OCI-LY1 (cell line): ENCODE measurements around the gene KCNK1.

Experiments used
- H2AFZ ChIP-seq: fragments of 200-600 bp; sonication (generic), shearing (Covaris generic); 2 replicates; pipeline ENCODE4 v1.6.0; 2014; ENCODE audit warnings: antibody characterized with exemption, mild to moderate bottlenecking, low read length
- H3F3A ChIP-seq: fragments of 200-600 bp; sonication (generic), shearing (Covaris generic); 2 replicates; pipeline ENCODE4 v1.6.0; 2014; ENCODE audit warnings: mild to moderate bottlenecking, antibody characterized with exemption, low read length, moderate library complexity; ENCODE audit not compliant: insufficient read depth
- H3K27ac ChIP-seq: fragments of 200-600 bp; sonication (generic); 2 replicates; pipeline ENCODE4 v1.5.1; 2014; ENCODE audit warnings: low read length, mixed run types, mild to moderate bottlenecking, low read depth; ENCODE audit not compliant: poor library complexity, severe bottlenecking
- H3K27me3 ChIP-seq: fragments of 200-600 bp; sonication (generic); 2 replicates; pipeline ENCODE4 v1.6.0; 2014; ENCODE audit warnings: antibody characterized with exemption, mild to moderate bottlenecking, low read length, moderate library complexity; ENCODE audit not compliant: insufficient read depth
- H3K36me3 ChIP-seq: fragments of 200-600 bp; sonication (generic); 2 replicates; pipeline ENCODE4 v1.6.1; 2014; ENCODE audit warnings: mild to moderate bottlenecking, antibody characterized with exemption, low read length, moderate library complexity, mixed read lengths; ENCODE audit not compliant: insufficient read depth
- H3K4me1 ChIP-seq: fragments of 200-600 bp; sonication (generic); 2 replicates; pipeline ENCODE4 v1.5.1; 2014; ENCODE audit warnings: mild to moderate bottlenecking, low read length, moderate library complexity; ENCODE audit not compliant: insufficient read depth, severe bottlenecking
- H3K4me2 ChIP-seq: fragments of 200-600 bp; sonication (generic), shearing (Covaris generic); 2 replicates; pipeline ENCODE4 v1.6.1; 2014; ENCODE audit warnings: low read length
- H3K4me3 ChIP-seq: fragments of 200-600 bp; sonication (generic); 2 replicates; pipeline ENCODE4 v1.5.1; 2014; ENCODE audit warnings: low read length, low read depth, mild to moderate bottlenecking, mixed read lengths; ENCODE audit not compliant: poor library complexity, severe bottlenecking
- H3K79me2 ChIP-seq: fragments of 200-600 bp; shearing (Covaris generic); 2 replicates; pipeline ENCODE4 v1.6.1; 2016; ENCODE audit warnings: mixed run types, low read length, mixed read lengths; ENCODE audit not compliant: insufficient read depth
- H3K9ac ChIP-seq: fragments of 200-600 bp; sonication (generic), shearing (Covaris generic); 2 replicates; pipeline ENCODE4 v1.6.1; 2014; ENCODE audit warnings: mild to moderate bottlenecking, low read length, mixed read lengths
- H3K9me2 ChIP-seq: fragments of 200-600 bp; sonication (generic), shearing (Covaris generic); 2 replicates; pipeline ENCODE4 v1.6.1; 2014; ENCODE audit warnings: low read depth, mild to moderate bottlenecking, low read length, mixed read lengths
- H3K9me3 ChIP-seq: fragments of 200-600 bp; shearing (Covaris generic); 2 replicates; pipeline ENCODE4 v1.6.1; 2014; ENCODE audit warnings: low read length, mixed read lengths
- H4K20me1 ChIP-seq: fragments of 200-600 bp; sonication (generic), shearing (Covaris generic); 2 replicates; pipeline ENCODE4 v1.6.0; 2016; ENCODE audit warnings: mild to moderate bottlenecking, low read length; ENCODE audit not compliant: insufficient read depth
- CTCF ChIP-seq: fragments of 200-600 bp; sonication (generic), shearing (Covaris generic); IDR thresholded peaks from 2 replicates; pipeline ENCODE4 v1.5.1; 2017; ENCODE audit warnings: mild to moderate bottlenecking, antibody characterized with exemption, low read length, moderate library complexity, mixed read lengths
- EZH2 ChIP-seq: fragments of 200-600 bp; sonication (generic), shearing (Covaris generic); IDR thresholded peaks from 2 replicates; pipeline ENCODE4 v1.8.0; 2017; ENCODE audit warnings: borderline replicate concordance, mixed run types, mild to moderate bottlenecking, antibody characterized with exemption, low read length, moderate library complexity, mixed read lengths

The KCNK1 gene

GRCh38 chr1:233672732-233673131 is 58.8 kb downstream of the KCNK1 start:
- Histone ChIP-seq H3K27ac (no peak overlapping the region), H3K4me2 (no peak overlapping the region), H3K4me1 (no peaks in the 10 kb centered on the region)

GRCh38 chr1:233673261-233673946 is 59.5 kb downstream of the KCNK1 start:
- Histone ChIP-seq H3K4me2 (no peak overlapping the region; the same call in 1 of the 2 replicates), H3K4me1 (no peaks in the 10 kb centered on the region), H3K27me3 (no peaks in the 10 kb centered on the region), H3K79me2 (no peaks in the 10 kb centered on the region), H2AFZ (no peak overlapping the region), H3K4me3 (no peak overlapping the region), H3K36me3 (no peaks in the 10 kb centered on the region), H3K27ac (no peak overlapping the region), H3K9ac (no peak overlapping the region), H4K20me1 (no peaks in the 10 kb centered on the region), H3K9me3 (no peaks in the 10 kb centered on the region), H3F3A (no peaks in the 10 kb centered on the region), H3K9me2 (no peaks in the 10 kb centered on the region)
- no peak for TF ChIP-seq EZH2
- no peak for TF ChIP-seq CTCF

More at GRCh38 chr1:233672732-233673131, 58.8 kb downstream of the KCNK1 start:
- Histone ChIP-seq H3K79me2 (no peaks in the 10 kb centered on the region), H4K20me1 (no peaks in the 10 kb centered on the region), H3K9me2 (no peaks in the 10 kb centered on the region), H3K4me3 (no peak overlapping the region), H3K9ac (no peak overlapping the region), H3K9me3 (no peaks in the 10 kb centered on the region), H3F3A (no peaks in the 10 kb centered on the region), H3K36me3 (no peaks in the 10 kb centered on the region), H2AFZ (no peak overlapping the region), H3K27me3 (no peaks in the 10 kb centered on the region)
- TF ChIP-seq EZH2: no peak
- TF ChIP-seq CTCF: no peak

GRCh38 chr1:233673947-233674431 is 60.1 kb downstream of the KCNK1 start:
- Histone ChIP-seq H3K9ac (no peak overlapping the region), H3K79me2 (no peaks in the 10 kb centered on the region), H3K36me3 (no peaks in the 10 kb centered on the region), H4K20me1 (no peaks in the 10 kb centered on the region), H3F3A (no peaks in the 10 kb centered on the region), H3K4me2 (no peak overlapping the region; the same call in 1 of the 2 replicates), H3K4me1 (no peaks in the 10 kb centered on the region), H3K27ac (no peak overlapping the region), H3K9me2 (no peaks in the 10 kb centered on the region), H3K27me3 (no peaks in the 10 kb centered on the region), H3K9me3 (no peaks in the 10 kb centered on the region), H3K4me3 (no peak overlapping the region), H2AFZ (no peak overlapping the region)
- TF ChIP-seq EZH2 (no peak), CTCF (no peak)
